Stimulated activated CD4-positive, alpha-beta T cell treated with anti-CD3 and anti-CD28 coated beads, Interleukin-12 subunit alpha, Interleukin-12 subunit beta, amount 100 ng/mL, for 24 hours (primary cell): ENCODE measurements around the gene ZBTB39.
"Not testable (repeated sequence)": the region's sequence is repeated elsewhere in the genome, so short reads cannot be mapped to it uniquely, and the experiment has no call there.

ENCODE experiments used
- DNase-seq, 2 experiments: peaks; one replicate each; pipeline ENCODE4 v3.0.0-alpha.2; 2020; ENCODE audit warnings: low read depth in 2 of 2

ZBTB39 gene

DNA sequence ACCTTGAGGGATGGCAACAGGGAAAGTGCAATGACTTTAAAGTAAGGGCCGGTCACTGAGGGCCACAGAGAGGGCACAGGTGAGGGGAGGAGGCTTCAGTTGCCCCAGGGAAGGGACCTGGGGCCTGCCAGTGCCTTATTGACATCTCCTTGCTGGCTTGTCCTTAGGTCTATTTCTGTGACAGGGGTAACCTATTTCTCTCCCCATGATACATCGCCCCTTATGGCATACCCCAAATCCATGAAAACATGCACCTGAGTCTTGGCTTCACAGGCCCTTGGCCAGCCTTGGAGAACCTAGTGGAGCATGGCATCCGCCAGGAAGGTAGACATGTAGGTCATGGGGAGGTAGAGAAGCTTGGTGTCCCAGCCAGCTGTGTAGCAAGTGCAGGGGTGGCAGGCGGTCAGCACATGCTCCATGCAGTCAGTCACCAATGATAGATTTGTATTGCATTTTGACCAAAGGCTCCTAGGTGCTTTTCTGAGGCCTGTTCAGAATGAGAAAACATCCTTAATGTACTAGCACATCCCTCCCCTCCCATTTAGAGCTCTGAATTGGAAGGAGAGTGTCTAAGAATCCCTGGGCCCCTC lies 25.3 kb downstream of the ZBTB39 start:
- DNase-seq = no peak

DNA sequence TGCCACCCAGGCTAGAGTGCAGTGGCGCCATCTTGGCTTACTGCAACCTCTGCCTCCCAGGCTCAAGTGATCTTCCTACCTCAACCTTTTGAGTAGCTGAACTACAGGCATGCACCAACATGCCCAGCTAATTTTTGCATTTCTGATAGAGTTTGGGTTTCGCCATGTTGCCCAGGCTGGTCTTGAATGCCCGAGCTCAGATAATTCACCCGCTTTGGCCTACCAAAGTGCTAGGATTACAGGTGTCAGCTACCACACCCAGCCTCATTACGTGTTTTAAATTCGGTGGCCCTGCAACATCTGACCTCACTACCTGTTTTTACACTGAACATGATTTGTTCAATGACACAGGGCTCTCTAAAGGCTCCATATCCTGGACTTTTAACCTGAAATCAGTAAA lies 26.1 kb downstream of the ZBTB39 start:
- DNase-seq = no peak

DNA sequence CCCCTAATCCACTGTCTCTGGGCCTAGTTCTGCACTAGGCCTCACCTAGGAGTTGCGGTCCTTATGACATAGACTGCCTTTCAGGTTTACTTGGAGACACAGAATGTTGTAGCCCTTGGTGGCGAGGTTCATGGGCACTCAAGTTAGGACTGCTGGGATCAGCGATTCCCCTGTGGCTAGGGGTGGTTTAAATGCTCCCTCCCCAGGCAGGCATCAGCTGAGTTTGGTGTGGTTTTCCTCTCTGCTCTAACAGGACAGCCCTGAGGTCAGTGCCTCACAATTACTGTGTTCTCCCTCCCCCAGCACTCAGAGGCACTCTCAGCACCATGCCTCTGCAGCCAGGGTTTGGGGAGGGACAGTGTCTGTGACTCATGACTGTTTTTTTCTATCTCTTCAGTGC lies 26.7 kb downstream of the ZBTB39 start:
- DNase-seq = no peak

DNA sequence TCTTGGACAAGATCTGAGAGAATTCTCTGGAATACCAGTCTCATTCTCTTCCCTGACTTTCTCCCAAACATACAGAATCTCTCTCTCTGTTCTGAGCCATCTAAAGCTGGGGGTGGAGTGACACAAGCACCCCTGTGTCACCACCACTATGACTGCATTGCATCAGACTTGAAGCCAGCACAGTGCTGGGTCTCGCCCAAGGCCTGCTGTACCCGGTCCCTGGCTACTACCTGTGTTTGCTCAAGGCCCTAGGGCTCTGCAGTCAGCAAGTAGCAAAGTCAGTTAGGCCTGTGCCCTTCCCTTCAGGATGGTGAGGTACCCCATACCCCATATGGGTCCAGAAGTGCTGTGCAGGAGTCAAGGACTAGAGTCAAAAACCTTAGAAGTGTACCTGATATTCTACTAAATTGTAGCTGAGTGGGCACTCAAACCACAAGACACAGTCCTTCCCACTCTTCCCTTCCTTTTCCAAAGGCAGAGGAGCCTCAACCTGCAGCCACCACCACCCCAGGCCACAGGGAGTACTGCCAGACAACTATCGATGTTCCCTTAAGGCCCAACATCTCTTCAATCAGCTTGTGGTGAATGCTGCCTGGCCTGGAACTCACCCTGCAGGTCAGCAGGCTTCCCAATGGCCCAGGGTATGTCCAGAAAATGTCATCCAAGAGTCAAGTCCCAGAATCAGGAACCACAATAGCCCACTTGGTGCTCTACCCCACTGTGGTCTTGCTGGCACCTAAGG lies 27.8 kb downstream of the ZBTB39 start:
- no peak for DNase-seq

DNA sequence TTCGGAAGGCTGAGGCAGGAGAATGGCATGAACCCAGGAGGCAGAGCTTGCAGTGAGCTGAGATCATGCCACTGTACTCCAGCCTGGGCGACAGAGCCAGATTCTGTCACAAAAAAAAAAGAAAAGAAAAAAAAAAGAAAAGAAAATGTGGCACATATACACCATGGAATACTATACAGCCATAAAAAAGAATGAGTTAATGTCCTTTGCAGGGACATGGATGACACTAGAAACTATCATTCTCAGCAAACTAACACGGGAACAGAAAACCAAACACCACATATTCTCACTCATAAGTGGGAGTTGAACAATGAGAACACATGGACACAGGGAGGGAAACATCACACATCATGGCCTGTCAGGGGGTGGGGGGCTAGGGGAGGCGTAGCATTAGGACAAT lies 29.0 kb downstream of the ZBTB39 start:
- DNase-seq = not testable (repeated sequence)

GRCh38 chr12:56974224-56974623 lies 32.1 kb downstream of the ZBTB39 start:
- not testable (repeated sequence) for DNase-seq

GRCh38 chr12:56968910-56969309 lies 37.4 kb downstream of the ZBTB39 start:
- not testable (repeated sequence) for DNase-seq

- DNase-seq = not testable (repeated sequence)
Measured at GRCh38 chr12:56965997-56966642, 40.2 kb downstream of the ZBTB39 start.

DNA sequence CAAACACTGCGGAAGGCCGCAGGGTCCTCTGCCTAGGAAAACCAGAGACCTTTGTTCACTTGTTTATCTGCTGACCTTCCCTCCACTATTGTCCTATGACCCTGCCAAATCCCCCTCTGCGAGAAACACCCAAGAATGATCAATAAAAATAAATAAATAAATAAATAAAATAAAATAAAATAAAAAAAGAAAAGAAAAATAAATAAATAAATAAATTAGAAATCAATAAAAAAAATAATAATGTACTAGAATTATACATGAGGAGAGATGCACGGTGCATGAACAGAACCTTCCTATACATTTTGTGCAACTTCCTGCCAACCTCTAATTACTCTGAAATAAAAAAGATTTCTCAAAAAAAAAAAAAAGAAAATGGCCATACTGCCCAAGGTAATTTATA lies 41.2 kb downstream of the ZBTB39 start:
- DNase-seq = not testable (repeated sequence)

DNA sequence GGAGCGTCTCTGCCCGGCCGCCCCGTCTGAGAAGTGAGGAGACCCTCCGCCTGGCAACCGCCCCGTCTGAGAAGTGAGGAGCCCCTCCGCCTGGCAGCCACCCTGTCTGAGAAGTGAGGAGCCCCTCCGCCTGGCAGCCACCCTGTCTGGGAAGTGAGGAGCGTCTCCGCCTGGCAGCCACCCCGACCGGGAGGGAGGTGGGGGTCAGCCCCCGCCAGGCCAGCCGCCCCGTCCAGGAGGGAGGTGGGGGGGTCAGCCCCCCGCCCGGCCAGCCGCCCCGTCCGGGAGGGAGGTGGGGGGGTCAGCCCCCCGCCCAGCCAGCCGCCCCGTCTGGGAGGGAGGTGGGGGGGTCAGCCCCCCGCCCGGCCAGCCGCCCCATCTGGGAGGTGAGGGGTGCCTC lies 42.8 kb downstream of the ZBTB39 start:
- not testable (repeated sequence) for DNase-seq

DNA sequence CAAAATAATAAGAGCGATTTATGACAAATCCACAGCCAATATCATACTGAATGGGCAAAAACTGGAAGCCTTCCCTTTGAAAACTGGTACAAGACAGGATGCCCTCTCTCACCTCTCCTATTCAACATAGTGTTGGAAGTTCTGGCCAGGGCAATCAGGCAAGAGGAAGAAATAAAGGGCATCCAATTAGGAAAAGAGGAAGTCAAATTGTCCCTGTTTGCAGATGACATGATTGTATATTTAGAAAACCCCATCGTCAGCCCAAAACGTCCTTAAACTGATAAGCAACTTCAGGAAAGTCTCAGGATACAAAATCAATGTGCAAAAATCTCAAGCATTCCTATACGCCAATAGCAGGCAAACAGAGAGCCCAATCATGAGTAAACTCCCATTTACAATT lies 44.1 kb downstream of the ZBTB39 start:
- DNase-seq = not testable (repeated sequence)

DNA sequence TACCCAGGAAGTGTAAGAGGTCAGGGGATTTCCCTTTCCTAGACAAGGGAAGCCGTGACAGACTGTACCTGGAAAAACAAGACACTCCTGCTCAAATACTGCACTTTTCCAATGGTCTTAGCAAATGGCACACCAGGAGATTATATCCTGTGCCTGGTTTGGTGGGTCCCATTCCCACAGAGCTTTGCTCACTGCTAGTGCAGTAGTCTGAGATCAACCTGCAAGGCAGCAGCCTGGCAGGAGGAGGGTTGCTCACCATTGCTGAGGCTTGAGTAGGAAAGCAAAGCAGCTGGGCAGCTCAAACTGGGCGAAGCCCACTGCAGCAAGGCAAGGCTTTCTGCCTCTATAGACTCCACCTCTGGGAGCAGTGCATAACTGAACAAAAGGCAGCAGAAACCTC lies 47.9 kb downstream of the ZBTB39 start:
- DNase-seq = no peak

- no peak for DNase-seq
Measured at GRCh38 chr12:56957229-56958052, 48.9 kb downstream of the ZBTB39 start, which contains the start of gene RDH16. Gene RDH16 (minus strand): TSS chr12:56957608. CDS start chr12:56957462, 146 bp downstream.

- DNase-seq = no peak
Measured at GRCh38 chr12:56955631-56956256, 50.6 kb downstream of the ZBTB39 start.

DNA sequence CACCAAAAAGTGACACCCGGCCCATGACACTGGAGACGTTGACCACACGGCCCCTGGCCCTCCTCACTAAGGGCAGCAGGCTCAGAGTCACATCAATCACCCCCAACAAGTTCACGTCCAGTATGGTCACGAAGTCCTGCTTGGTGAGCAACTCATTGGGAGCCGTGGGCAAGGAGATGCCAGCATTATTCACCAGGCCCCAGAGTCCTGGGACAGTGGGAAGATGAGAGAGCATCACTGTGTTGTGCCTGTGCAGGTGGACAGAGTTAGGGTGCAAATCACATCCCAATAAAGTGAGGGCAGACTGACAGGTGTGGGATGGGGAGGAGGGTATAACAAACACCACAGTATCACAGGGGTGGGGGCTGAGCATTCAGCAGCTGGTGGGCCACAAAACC lies 51.4 kb downstream of the ZBTB39 start:
- no peak for DNase-seq

- DNase-seq = no peak
Measured at GRCh38 chr12:56954057-56954957, 52.0 kb downstream of the ZBTB39 start.

DNA sequence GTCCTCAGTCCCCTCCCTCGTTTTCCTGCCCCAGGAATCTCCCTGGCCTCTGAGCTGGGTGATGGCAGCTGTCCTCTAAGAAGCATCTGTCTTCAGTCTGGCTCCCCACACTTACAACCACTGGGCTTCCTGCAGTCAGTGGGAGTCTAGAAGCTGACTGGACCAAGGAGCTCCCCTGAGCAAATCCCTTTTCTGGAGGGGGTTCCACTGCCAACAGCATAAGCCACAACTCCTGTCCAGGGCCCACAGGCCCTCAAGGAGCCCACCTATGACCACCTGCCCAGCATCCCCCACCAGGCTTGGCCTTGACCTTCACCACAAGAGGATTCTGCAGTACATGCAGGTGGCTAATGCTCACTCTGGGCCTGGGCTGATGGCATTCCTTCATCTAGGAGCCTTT lies 53.0 kb downstream of the ZBTB39 start:
- DNase-seq = no peak

DNA sequence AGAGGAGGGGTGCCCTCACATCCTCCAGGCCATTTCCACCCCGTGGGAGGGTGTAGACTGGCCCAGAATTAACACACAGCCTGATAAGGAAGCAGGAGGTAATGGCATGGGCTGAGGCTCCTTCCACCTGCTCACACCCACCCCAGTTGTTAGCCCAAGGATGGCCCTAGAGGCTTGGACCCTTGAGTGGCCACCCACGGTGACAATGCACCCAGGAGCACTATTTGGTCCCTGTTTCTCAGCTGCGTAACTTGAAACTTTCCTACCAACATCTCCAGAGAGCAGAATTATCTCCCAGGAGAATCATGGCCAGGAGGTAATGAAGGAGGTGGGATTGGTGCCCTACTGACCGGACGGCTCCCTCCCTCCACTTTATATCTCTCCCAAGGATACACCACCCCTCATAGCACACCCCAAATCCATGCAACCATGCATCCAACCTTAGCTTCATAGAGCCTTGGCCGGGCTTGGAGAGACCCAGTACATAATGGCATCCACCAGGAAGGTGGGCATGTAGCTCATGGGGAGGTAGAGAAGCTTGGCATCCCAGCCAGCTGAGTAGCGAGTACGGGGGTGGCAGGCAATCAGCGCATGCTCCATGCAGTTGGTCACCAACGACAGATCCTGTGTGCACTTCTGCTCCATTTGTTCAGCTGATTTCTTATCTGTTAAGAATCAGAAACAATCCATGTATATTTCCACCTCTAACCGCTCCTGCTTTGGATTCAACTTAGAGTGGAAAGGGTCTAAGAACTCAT lies 54.6 kb downstream of the ZBTB39 start:
- no peak for DNase-seq

DNA sequence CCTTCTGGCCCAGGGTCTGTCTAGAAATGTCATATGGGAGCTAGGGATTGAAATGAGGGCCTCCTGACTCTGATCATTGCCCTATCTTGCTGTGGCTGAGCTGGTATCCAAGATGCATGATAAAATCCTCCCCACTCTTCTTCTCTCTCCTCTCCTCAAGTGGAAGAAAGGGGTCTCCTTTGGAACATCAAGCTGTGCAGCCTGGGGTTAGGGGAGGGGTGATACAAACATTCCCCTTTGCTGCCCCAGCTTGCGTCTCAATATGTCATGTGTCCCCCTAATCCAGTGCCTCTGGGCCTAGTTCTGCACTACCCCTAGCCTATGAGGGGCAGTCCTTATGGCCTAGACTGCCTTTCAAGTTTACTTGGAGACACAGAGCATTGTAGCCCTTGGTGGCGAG lies 57.5 kb downstream of the ZBTB39 start:
- no peak for DNase-seq
